HG03432 (cell line): ENCODE measurements around the gene MTCL1.

ENCODE experiments used
- ATAC-seq: cut with Tn5 transposase; IDR thresholded peaks from one replicate; pipeline ENCODE4 v1.9.1; 2021; ENCODE audit warnings: mild to moderate bottlenecking, moderate library complexity; ENCODE audit not compliant: unreplicated experiment

MTCL1 gene

GRCh38 chr18:8709248-8710059 lies 4.1 kb downstream of the MTCL1 start:
- ATAC-seq = no peak

- no peak for ATAC-seq
Measured at GRCh38 chr18:8711736-8712135, 6.4 kb downstream of the MTCL1 start.

GRCh38 chr18:8713691-8714090 lies 8.3 kb downstream of the MTCL1 start:
- ATAC-seq = no peak

GRCh38 chr18:8715599-8715998 lies 10.2 kb downstream of the MTCL1 start:
- ATAC-seq = no peak

GRCh38 chr18:8717011-8717770 lies 11.8 kb downstream of the MTCL1 start:
- ATAC-seq = no peak

- ATAC-seq = no peak
Measured at GRCh38 chr18:8718401-8718913, 13.1 kb downstream of the MTCL1 start.

GRCh38 chr18:8719192-8719591 lies 13.8 kb downstream of the MTCL1 start:
- no peak for ATAC-seq

- ATAC-seq = no peak
Measured at GRCh38 chr18:8720141-8720540, 14.8 kb downstream of the MTCL1 start.

- ATAC-seq = no peak
Measured at GRCh38 chr18:8721094-8721669, 15.8 kb downstream of the MTCL1 start.

- ATAC-seq = no peak
Measured at GRCh38 chr18:8721716-8722115, 16.4 kb downstream of the MTCL1 start.

GRCh38 chr18:8722946-8723820 lies 17.8 kb downstream of the MTCL1 start:
- no peak for ATAC-seq

GRCh38 chr18:8724452-8724851 lies 19.1 kb downstream of the MTCL1 start:
- no peak for ATAC-seq

GRCh38 chr18:8726281-8726680 lies 20.9 kb downstream of the MTCL1 start:
- no peak for ATAC-seq

- ATAC-seq = no peak
Measured at GRCh38 chr18:8726963-8727705, 21.8 kb downstream of the MTCL1 start.

- no peak for ATAC-seq
Measured at GRCh38 chr18:8730080-8730827, 24.9 kb downstream of the MTCL1 start.

GRCh38 chr18:8732442-8733360 lies 27.3 kb downstream of the MTCL1 start:
- ATAC-seq = no peak

- no peak for ATAC-seq
Measured at GRCh38 chr18:8734496-8734895, 29.1 kb downstream of the MTCL1 start.

GRCh38 chr18:8735274-8735673 lies 29.9 kb downstream of the MTCL1 start:
- no peak for ATAC-seq
